Forelimb muscle (tissue), 1 donor: ENCODE results near the gene GLIS1. TPM values are rescaled to one million over a fixed set of nuclear protein-coding genes. Genes with fewer than 3 reads are reported as not detected.
"Not testable (repeated sequence)": the region's sequence is repeated elsewhere in the genome, so short reads cannot be mapped to it uniquely, and the experiment has no call there.

Source experiments
- DNase-seq: peaks from one replicate; pipeline ENCODE4 v3.0.0-alpha.2; 2013; ENCODE audit warnings: low read depth
- polyA plus RNA-seq: library from polyadenylated mRNA; unstranded; fragments of 120-200 nt; gene quantifications from one replicate; pipeline ENCODE4 v1.2.1, GENCODE V29; 2013; ENCODE audit not compliant: insufficient read length

Gene GLIS1
- polyA plus RNA-seq = 0.06 TPM

- DNase-seq = peak; percentile 31
Measured at GRCh38 chr1:53739109-53739681, at the start of gene GLIS1. GLIS1 (minus strand) TSS chr1:53739164; CDS start chr1:53738064, 1,100 bp downstream.

DNA sequence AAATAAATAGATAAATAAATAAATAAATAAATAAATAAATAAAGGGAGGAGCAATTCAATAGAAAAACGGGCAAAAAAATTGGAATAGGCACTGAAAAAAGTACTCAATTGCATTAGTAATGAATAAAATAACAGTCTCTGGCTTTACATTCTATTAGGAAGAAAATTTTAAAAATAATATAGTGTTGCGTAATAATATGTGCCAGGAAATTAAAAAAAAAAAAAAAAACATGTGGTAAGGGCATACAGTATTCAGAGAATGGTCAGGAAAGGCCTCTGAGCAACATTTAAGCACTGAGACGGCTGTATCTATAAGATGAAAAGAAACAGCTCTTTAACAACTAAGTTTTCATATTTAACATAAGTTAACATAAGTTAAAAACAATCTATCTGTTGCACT lies 48.7 kb upstream of the GLIS1 start:
- DNase-seq = no peak

- no peak for DNase-seq
Measured at GRCh38 chr1:53783056-53783455, 44.1 kb upstream of the GLIS1 start.

- DNase-seq = no peak
Measured at GRCh38 chr1:53781654-53782053, 42.7 kb upstream of the GLIS1 start.

DNA sequence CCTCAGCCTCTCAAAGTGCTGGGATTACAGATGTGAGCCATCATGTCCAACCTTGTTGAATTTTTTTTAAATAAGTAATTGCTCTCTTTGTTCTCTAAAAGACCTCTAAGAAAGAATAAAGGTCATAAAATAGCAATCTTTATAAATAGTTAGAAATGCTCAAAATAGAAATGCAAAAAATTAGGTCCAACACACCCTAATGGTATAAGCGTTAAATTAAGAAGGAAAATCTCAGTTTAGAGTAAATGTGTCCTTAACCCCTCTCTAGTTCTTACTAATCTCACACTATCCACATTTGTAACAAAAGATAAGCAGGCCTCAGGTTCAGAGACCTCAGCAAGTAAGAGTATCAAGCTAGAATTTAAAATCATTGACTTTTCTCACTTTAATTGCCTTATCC lies 38.3 kb upstream of the GLIS1 start:
- no peak for DNase-seq

- DNase-seq = no peak
Measured at GRCh38 chr1:53771648-53772047, 32.7 kb upstream of the GLIS1 start.

- no peak for DNase-seq
Measured at GRCh38 chr1:53769780-53770179, 30.8 kb upstream of the GLIS1 start.

DNA sequence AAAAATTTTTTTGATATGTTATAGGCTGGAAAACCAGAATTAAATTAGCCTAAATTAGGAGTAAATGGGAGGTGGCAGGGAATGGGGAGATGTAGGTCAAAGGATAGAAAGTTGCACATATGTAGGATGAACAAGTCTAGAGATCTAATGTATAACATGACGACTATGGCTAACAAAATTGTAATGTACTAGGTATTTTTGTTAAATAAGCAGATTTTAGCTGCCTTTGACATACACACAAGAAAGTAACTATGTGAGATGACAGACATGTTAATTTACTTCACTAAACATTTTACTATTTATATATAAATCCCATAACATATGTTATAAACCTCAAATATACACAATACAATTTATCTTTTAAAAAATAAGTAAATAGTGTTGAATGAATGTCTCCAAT lies 30.2 kb upstream of the GLIS1 start:
- DNase-seq = no peak

DNA sequence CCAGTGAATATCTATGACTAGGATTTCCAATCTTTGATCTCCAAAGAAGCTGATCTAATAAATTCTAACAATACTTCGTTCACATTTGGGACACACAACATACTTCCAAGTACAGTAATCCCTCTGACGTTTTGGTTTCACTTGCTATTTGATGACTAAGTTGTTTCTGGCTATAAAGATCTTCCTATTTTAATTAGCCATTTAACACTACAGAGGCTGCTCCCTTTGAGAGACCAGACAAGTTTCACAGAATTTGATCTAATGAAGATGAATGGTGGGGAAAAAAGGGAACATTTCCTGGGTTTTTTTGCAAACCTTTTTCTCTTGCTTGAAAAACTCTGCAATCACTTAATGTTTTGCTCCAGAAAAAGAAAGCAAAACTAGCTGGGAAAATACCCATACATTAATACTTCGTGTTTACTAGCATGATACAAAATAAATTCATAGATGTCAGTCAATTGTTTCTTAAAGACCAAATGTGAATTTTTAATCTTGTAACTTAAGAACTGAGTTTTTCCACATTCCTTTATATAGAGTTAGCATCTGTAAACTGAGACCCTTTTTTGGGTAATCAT lies 28.0 kb upstream of the GLIS1 start:
- DNase-seq = peak; percentile 5

DNA sequence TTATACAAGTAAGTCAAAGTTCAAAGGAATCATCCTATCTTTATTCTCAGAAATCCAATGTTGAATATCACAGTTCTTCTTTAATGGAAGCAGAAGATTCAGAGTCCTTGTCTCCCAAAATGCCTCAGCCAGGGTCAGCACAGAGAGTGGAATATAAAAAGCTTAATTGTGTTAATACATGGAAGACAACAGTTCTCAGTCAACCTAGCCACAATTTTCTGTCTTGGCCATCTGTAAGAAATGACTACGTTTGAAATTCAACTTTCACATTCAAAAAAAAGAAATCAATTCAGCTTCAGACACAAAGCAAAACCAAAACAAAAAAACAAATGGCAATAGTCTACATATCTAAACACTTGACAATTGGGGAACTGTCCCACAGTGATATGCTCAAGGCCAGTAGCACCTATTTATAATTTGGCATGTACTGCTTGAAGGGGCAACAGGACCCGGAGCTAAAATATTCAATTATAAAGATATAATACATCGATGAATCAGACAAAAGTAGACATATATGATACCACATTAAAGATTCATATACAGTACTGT lies 27.3 kb upstream of the GLIS1 start:
- DNase-seq = no peak

DNA sequence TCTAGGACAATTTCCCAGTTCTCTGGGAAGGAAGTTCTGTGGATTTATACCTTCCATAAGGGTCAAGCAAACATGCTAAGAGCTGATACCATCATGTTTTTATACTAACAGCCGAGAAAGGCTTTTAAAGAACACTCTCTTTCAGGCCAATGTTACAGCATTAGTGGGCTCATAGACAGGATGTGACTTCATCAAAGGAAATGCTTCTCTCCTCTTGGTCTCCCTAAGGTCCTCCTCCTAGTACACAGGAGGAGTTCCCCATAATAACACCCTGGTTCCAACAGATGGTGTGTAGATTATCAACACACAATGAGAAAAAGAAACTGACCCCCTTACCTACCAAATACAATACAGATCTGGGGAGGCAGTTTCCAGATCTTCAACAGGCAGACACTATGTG lies 26.7 kb upstream of the GLIS1 start:
- peak; percentile 8 for DNase-seq

DNA sequence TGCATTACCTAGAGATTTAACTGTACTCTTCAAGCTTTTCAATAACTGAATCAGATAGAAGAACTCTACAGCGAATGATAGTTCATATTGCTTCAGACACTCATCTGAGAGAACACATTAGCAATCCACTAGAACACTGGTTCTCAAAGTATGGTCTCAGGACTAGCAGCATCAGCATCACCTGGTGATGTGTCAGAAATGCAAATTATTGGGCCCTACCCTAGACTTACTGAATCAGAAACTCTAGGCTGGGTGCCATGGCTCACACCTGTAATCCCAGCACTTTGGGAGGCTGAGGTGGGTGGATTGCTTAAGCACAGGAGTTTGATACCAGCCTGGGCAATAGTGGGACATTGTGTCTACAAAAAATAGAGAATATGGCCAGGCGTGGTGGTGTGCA lies 24.9 kb upstream of the GLIS1 start:
- no peak for DNase-seq

- DNase-seq = no peak
Measured at GRCh38 chr1:53763461-53763860, 24.5 kb upstream of the GLIS1 start.

DNA sequence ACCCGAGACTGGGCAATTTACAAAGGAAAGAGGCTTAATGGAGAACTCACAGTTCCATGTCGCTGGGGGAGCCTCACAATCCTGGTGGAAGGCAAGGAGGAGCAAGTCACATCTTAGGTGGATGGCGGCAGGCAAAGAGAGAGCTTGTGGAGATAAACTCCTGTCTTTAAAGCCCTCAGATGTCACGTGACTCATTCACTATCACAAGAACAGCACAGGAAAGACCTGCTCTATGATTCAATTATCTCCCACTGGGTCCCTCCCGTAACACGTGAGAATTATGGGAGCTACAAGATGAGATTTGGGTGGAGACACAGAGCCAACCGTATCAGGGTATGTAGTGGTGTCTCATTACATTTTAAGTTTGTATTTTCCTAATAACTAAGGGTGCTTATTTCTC lies 21.5 kb upstream of the GLIS1 start:
- not testable (repeated sequence) for DNase-seq

DNA sequence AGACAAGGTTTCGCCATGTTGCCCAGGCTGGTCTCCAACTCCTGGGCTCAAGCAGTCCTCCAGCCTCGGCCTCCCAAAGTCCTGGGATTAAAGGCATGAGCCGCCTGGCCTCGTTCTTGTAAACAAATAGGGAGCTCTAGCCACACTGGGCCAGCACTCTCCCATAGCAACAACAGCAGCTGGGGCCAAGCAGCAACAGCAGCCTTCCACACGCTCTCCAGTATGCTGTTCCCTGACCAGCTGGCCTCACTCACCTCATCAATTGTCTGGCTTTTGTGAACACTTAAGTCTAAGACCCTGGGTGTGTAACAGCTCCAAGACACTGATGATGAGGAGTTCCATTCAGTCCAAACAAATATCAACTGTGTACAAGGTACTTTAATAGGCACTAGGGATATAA lies 16.9 kb upstream of the GLIS1 start:
- no peak for DNase-seq

DNA sequence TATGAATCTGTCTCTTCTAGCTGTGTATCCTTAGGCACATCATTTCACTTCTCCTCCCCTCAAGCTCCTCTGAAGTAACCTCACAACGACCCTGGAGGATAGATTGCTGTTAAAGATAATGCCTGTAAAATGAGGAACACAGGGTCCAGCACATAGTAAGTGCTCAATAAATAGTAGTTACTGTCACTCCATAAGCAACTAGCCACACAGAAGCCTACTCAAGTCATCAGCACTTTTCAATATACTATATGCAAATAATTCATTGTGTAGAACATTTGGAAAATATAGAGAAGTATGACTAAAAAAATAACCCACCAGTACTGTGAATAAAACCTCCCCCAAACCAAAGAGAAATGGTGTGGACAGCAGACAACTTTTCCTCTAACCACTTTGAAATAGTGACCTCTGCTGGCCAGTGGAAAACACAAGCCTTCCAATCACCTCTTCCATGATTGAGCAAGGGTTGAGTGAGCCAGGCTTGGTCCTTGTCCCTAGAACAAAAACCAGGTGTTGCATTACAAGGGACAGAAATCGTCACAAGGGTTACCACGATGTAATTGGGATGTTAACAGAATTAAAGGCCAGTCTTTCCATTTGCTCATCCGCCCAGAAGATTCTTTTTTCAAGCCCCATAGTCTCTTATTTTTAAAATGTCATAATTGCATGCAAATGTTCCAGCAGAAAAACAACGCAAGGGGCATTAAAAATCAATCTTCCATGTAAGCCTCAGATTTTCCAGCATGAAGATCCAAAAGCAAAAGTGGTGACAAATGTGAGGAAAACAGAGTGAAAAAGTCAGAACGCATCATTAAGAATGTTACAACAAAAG lies 15.7 kb upstream of the GLIS1 start:
- no peak for DNase-seq

DNA sequence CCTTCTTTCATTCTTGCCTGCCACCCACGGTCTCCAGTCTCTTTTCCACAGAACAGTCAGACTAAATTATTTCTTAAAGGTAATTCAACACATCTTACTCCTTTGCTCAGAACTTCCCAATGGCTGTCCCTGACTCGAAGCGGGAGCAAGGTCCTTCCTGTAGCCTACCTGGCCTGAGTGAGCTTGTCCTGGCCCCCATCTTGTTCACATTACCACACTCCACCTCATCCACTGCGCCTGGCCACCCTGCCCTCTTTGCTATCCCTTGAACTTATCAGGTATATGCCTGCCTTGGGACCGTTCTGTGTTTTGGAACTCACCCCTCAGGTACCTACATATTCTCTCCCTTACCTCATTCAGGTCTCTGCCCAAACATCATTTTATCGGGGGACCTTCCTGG lies 13.3 kb upstream of the GLIS1 start:
- no peak for DNase-seq

GRCh38 chr1:53747841-53748240 lies 8.9 kb upstream of the GLIS1 start:
- no peak for DNase-seq

DNA sequence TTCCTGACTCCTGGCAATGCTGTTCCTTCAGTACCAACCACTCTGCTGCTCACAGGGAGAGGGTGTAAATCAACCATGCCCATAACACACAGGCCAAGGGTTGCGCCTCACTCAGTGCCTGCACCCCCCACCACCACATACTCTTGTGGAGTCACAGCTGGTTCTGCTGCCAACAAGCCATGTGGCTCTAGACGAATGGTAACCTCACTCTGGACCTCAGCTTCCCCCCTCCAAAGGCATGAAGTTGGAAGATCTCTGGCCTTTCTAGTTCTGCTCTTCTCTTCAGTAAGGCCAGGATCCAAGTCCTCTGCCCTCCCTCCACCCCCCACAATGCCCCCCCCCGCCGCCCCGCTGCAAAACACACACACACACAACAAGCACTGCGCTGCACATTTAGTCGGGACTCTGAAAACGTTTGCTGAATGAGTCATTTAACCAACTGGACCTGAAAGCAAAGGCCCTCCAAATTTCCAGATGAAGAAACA lies 1.7 kb upstream of the GLIS1 start:
- no peak for DNase-seq

- no peak for DNase-seq
Measured at GRCh38 chr1:53738205-53739108, 507 bp downstream of the GLIS1 start.

DNA sequence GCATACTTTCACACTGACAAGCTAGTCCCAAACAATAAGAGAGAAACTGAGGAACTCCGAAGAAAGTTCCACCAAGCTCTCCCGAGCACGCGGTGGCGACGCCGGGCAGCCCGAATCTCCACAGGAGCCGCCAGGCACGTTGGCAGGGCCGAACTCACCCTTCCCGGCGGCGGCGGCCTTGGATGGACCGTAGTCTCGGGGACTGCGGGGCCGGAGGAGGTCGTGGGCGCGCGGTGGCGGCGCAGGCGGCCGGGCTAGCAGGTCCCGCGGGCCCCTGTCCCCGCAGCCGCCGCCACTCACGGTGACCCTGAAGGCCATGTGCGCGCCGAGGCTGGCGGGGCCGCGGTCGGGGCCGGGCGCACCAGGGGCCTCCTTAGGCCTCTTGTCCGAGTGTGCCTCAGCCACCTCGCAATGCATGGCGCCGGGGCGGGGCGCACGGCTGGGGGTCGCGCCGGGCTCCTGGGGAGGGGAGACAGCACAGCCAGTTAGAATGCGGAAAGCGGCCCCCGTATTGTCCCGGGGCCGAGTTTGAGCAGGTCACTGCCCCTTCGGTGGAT lies 1.2 kb downstream of the GLIS1 start:
- no peak for DNase-seq
